ENCODE results near the gene SAP30BP.

The SAP30BP gene

GRCh38 chr17:75720656-75721462 is 53.7 kb downstream of the SAP30BP start, which contains the start of gene ITGB4:
Gene ITGB4, plus strand, starts transcription at chr17:75721459. Its CDS starts 3,245 bp downstream, at chr17:75724704.
- TF ChIP-seq TAF1 (IDR thresholded peaks at IDR 0.05; ENCODE audit: borderline replicate concordance, insufficient read depth, low read length) (no peak), REST (IDR thresholded peaks at IDR 0.05; ENCODE audit: insufficient read depth in 1 of 2, low read depth in 2 of 2, low read length in 2 of 2) (no peak), POLR2AphosphoS5 (IDR thresholded peaks at IDR 0.05; ENCODE audit: low read depth, low read length) (no peak), FOXP2 (optimal IDR thresholded peaks at IDR 0.05; ENCODE audit: borderline replicate concordance, extremely low read depth, extremely low read length, insufficient read depth) (no peak), SIN3A (IDR thresholded peaks at IDR 0.05; ENCODE audit: borderline replicate concordance, insufficient read depth, low read length) (no peak)

- no peak for TF ChIP-seq TAF1 (IDR thresholded peaks at IDR 0.05; ENCODE audit: borderline replicate concordance, insufficient read depth, low read length)
- TF ChIP-seq SIN3A (IDR thresholded peaks at IDR 0.05; ENCODE audit: borderline replicate concordance, insufficient read depth, low read length): no peak
- no peak for TF ChIP-seq FOXP2 (optimal IDR thresholded peaks at IDR 0.05; ENCODE audit: borderline replicate concordance, extremely low read depth, extremely low read length, insufficient read depth)
- TF ChIP-seq REST (IDR thresholded peaks at IDR 0.05; ENCODE audit: insufficient read depth in 1 of 2, low read depth in 2 of 2, low read length in 2 of 2): no peak
- TF ChIP-seq POLR2AphosphoS5 (IDR thresholded peaks at IDR 0.05; ENCODE audit: low read depth, low read length): no peak
Measured at GRCh38 chr17:75721463-75722011, 54.4 kb downstream of the SAP30BP start.

GRCh38 chr17:75722076-75722475 is 54.9 kb downstream of the SAP30BP start:
- no peak for TF ChIP-seq TAF1 (IDR thresholded peaks at IDR 0.05; ENCODE audit: borderline replicate concordance, insufficient read depth, low read length)
- TF ChIP-seq REST (IDR thresholded peaks at IDR 0.05; ENCODE audit: insufficient read depth in 1 of 2, low read depth in 2 of 2, low read length in 2 of 2): no peak
- no peak for TF ChIP-seq SIN3A (IDR thresholded peaks at IDR 0.05; ENCODE audit: borderline replicate concordance, insufficient read depth, low read length)
- TF ChIP-seq POLR2AphosphoS5 (IDR thresholded peaks at IDR 0.05; ENCODE audit: low read depth, low read length): no peak
- no peak for TF ChIP-seq FOXP2 (optimal IDR thresholded peaks at IDR 0.05; ENCODE audit: borderline replicate concordance, extremely low read depth, extremely low read length, insufficient read depth)

GRCh38 chr17:75722542-75723095 is 55.5 kb downstream of the SAP30BP start:
- TF ChIP-seq POLR2AphosphoS5 (IDR thresholded peaks at IDR 0.05; ENCODE audit: low read depth, low read length) (no peak), FOXP2 (optimal IDR thresholded peaks at IDR 0.05; ENCODE audit: borderline replicate concordance, extremely low read depth, extremely low read length, insufficient read depth) (no peak), TAF1 (IDR thresholded peaks at IDR 0.05; ENCODE audit: borderline replicate concordance, insufficient read depth, low read length) (no peak), REST (IDR thresholded peaks at IDR 0.05; ENCODE audit: insufficient read depth in 1 of 2, low read depth in 2 of 2, low read length in 2 of 2) (no peak), SIN3A (IDR thresholded peaks at IDR 0.05; ENCODE audit: borderline replicate concordance, insufficient read depth, low read length) (no peak)

All from PFSK-1 (cell line).